Measurements from ENCODE around the gene RAB11FIP3. TPM values are rescaled to one million over a fixed set of nuclear protein-coding genes. Genes with fewer than 3 reads are reported as not detected.

Gene RAB11FIP3
- 23.4 and 24.8 TPM in 2 replicates for total RNA-seq

GRCh38 chr16:425082-425718 lies at the start of gene RAB11FIP3:
Gene RAB11FIP3 (plus strand): TSS chr16:425649. CDS start chr16:426007, 358 bp downstream.

GRCh38 chr16:381789-382717 lies 43.4 kb upstream of the RAB11FIP3 start, which contains the start of gene PGAP6:
Gene PGAP6 (minus strand): TSS chr16:381978. CDS start chr16:381821, 157 bp downstream.

GRCh38 chr16:397135-397661 lies 28.3 kb upstream of the RAB11FIP3 start, which contains the start of gene NME4:
Gene NME4 (plus strand): TSS chr16:397199. CDS start chr16:397223, 24 bp downstream.

GRCh38 chr16:401468-402348 lies 23.7 kb upstream of the RAB11FIP3 start, which contains the start of gene DECR2:
Gene DECR2 (plus strand): TSS chr16:401885. CDS start chr16:401964, 79 bp downstream.

GRCh38 chr16:527015-527903 lies 101.8 kb downstream of the RAB11FIP3 start, which contains the start of gene CAPN15:
Gene CAPN15 (plus strand): TSS chr16:527712. CDS start chr16:546839, 19,127 bp downstream.

GRCh38 chr16:560204-560700 lies 134.8 kb downstream of the RAB11FIP3 start, which contains the start of gene PRR35:
Gene PRR35 (plus strand): TSS chr16:560394. CDS start chr16:563295, 2,901 bp downstream.

GRCh38 chr16:566475-567372 lies 141.3 kb downstream of the RAB11FIP3 start, which contains the start of gene NHLRC4:
Gene NHLRC4 (plus strand): TSS chr16:567005. CDS start chr16:568048, 1,043 bp downstream.

GRCh38 chr16:569445-570254 lies 144.2 kb downstream of the RAB11FIP3 start, which contains the start of gene PIGQ:
Gene PIGQ (plus strand): TSS chr16:569968. CDS start chr16:574075, 4,107 bp downstream.

Other genes with a start within 250 kb of the RAB11FIP3 start
- not detected in 2 replicates for gene HBA1, start 249.0 kb upstream of the RAB11FIP3 start, total RNA-seq
- gene HBQ1, start 245.2 kb upstream of the RAB11FIP3 start, total RNA-seq: 0.61 and 3.9 TPM in 2 replicates
- gene LUC7L, start 196.2 kb upstream of the RAB11FIP3 start, total RNA-seq: 36.7 and 48.8 TPM in 2 replicates
- 46.1 and 58.7 TPM in 2 replicates for gene FAM234A, start 190.8 kb upstream of the RAB11FIP3 start, total RNA-seq
- gene RGS11, start 149.7 kb upstream of the RAB11FIP3 start, total RNA-seq: 0.97 and 1.5 TPM in 2 replicates
- 0.61 and 4.2 TPM in 2 replicates for gene ARHGDIG, start 145.1 kb upstream of the RAB11FIP3 start, total RNA-seq
- not detected in 2 replicates for gene PDIA2, start 142.5 kb upstream of the RAB11FIP3 start, total RNA-seq
- gene AXIN1, start 72.9 kb upstream of the RAB11FIP3 start, total RNA-seq: 18.8 and 22.9 TPM in 2 replicates
- 111 and 136 TPM in 2 replicates for gene MRPL28, start 55.1 kb upstream of the RAB11FIP3 start, total RNA-seq
- gene PGAP6, start 43.7 kb upstream of the RAB11FIP3 start, total RNA-seq: 78.0 and 93.9 TPM in 2 replicates
- 76.4 and 117 TPM in 2 replicates for gene NME4, start 28.4 kb upstream of the RAB11FIP3 start, total RNA-seq
- 9.0 and 17.5 TPM in 2 replicates for gene DECR2, start 23.8 kb upstream of the RAB11FIP3 start, total RNA-seq
- 30.2 and 41.9 TPM in 2 replicates for gene CAPN15, start 102.1 kb downstream of the RAB11FIP3 start, total RNA-seq
- gene PRR35, start 134.7 kb downstream of the RAB11FIP3 start, total RNA-seq: under 0.01 TPM in 1 of 2 replicates, not detected in the other
- 1.6 and 2.0 TPM in 2 replicates for gene NHLRC4, start 141.4 kb downstream of the RAB11FIP3 start, total RNA-seq
- 23.1 and 24.2 TPM in 2 replicates for gene PIGQ, start 144.3 kb downstream of the RAB11FIP3 start, total RNA-seq
- gene RAB40C, start 164.4 kb downstream of the RAB11FIP3 start, total RNA-seq: 8.4 and 11.1 TPM in 2 replicates
- 0.15 TPM in 1 of 2 replicates, not detected in the other for gene WFIKKN1, start 205.3 kb downstream of the RAB11FIP3 start, total RNA-seq
- 68.7 and 115 TPM in 2 replicates for gene METTL26, start 210.7 kb downstream of the RAB11FIP3 start, total RNA-seq
- 22.6 and 23.7 TPM in 2 replicates for gene MCRIP2, start 216.2 kb downstream of the RAB11FIP3 start, total RNA-seq
- gene WDR90, start 223.7 kb downstream of the RAB11FIP3 start, total RNA-seq: 8.8 and 9.4 TPM in 2 replicates
- gene RHOT2, start 242.5 kb downstream of the RAB11FIP3 start, total RNA-seq: 32.1 and 35.7 TPM in 2 replicates

All from epithelial cell of umbilical artery (primary cell).